SK-N-SH treated with all-trans-retinoic acid at 6 μM for 48 hours (cell line): ENCODE results near the gene FGF6.

ENCODE experiments used
- ATAC-seq: fragments of 200-7000 bp; cut with Tn5 transposase; 3 replicates; pipeline ENCODE4 v1.9.1; 2020; ENCODE audit warnings: mild to moderate bottlenecking, moderate library complexity
- ARNTL ChIP-seq: fragments of 450-650 bp; formaldehyde crosslinking; IDR thresholded peaks from 2 replicates; pipeline ENCODE4 v1.5.0; 2020; ENCODE audit warnings: low read depth, mild to moderate bottlenecking, moderate library complexity, borderline replicate concordance
- BACH2 ChIP-seq: fragments of 250-450 bp; sonication (Bioruptor Pico); IDR thresholded peaks from 2 replicates; pipeline ENCODE4 v1.9.0; 2021; ENCODE audit warnings: mild to moderate bottlenecking, borderline replicate concordance
- CSDC2 ChIP-seq: fragments of 250-450 bp; sonication (Bioruptor Pico); IDR thresholded peaks from 2 replicates; pipeline ENCODE4 v1.5.0; 2020; ENCODE audit warnings: mild to moderate bottlenecking, moderate library complexity
- CSRNP3 ChIP-seq: fragments of 250-450 bp; sonication (Bioruptor Pico); IDR thresholded peaks from 2 replicates; pipeline ENCODE4 v1.5.1; 2021; ENCODE audit warnings: mild to moderate bottlenecking, moderate library complexity
- ESRRG ChIP-seq: fragments of 250-450 bp; sonication (Bioruptor Pico); IDR thresholded peaks from 2 replicates; pipeline ENCODE4 v1.6.1; 2021; ENCODE audit warnings: mild to moderate bottlenecking
- GLIS3 ChIP-seq: fragments of 250-450 bp; sonication (Bioruptor Pico); IDR thresholded peaks from 2 replicates; pipeline ENCODE4 v1.5.0; 2020; ENCODE audit warnings: mild to moderate bottlenecking, moderate library complexity
- ISL1 ChIP-seq: fragments of 250-450 bp; sonication (Bioruptor Pico); IDR thresholded peaks from 2 replicates; pipeline ENCODE4 v2.1.2; 2022; ENCODE audit warnings: mild to moderate bottlenecking, moderate library complexity
- OSR1 ChIP-seq: fragments of 250-450 bp; sonication (Bioruptor Pico); IDR thresholded peaks from 2 replicates; pipeline ENCODE4 v1.8.0; 2022; ENCODE audit warnings: moderate library complexity, mild to moderate bottlenecking, inconsistent platforms
- PATZ1 ChIP-seq: fragments of 250-450 bp; sonication (Bioruptor Pico); IDR thresholded peaks from 2 replicates; pipeline ENCODE4 v1.8.0; 2020; ENCODE audit warnings: mild to moderate bottlenecking, moderate library complexity, borderline replicate concordance
- POU6F1 ChIP-seq: fragments of 250-450 bp; sonication (Bioruptor Pico); IDR thresholded peaks from 2 replicates; pipeline ENCODE4 v1.8.0; 2021; ENCODE audit warnings: low read depth, mild to moderate bottlenecking, moderate library complexity, borderline replicate concordance
- PPARA ChIP-seq: fragments of 250-450 bp; sonication (Bioruptor Pico); IDR thresholded peaks from 2 replicates; pipeline ENCODE4 v1.5.0; 2020; ENCODE audit warnings: mild to moderate bottlenecking, borderline replicate concordance
- RARB ChIP-seq: fragments of 250-450 bp; sonication (Bioruptor Pico); IDR thresholded peaks from 2 replicates; pipeline ENCODE4 v1.8.0; 2021; ENCODE audit warnings: mild to moderate bottlenecking, moderate library complexity
- TCF4 ChIP-seq: fragments of 250-450 bp; sonication (Bioruptor Pico); IDR thresholded peaks from 2 replicates; pipeline ENCODE4 v1.8.0; 2021; ENCODE audit warnings: mild to moderate bottlenecking, moderate library complexity, borderline replicate concordance
- TOX ChIP-seq: fragments of 250-450 bp; sonication (Bioruptor Pico); IDR thresholded peaks from 2 replicates; pipeline ENCODE4 v1.8.0; 2021; ENCODE audit warnings: mild to moderate bottlenecking, moderate library complexity, borderline replicate concordance
- TSHZ2 ChIP-seq: fragments of 250-450 bp; sonication (Bioruptor Pico); IDR thresholded peaks from 2 replicates; pipeline ENCODE4 v1.5.0; 2020; ENCODE audit warnings: mild to moderate bottlenecking, moderate library complexity
- ZC3H10 ChIP-seq: fragments of 250-450 bp; sonication (Bioruptor Pico); IDR thresholded peaks from 2 replicates; pipeline ENCODE4 v1.5.1; 2021; ENCODE audit warnings: mild to moderate bottlenecking, moderate library complexity
- ZFP3 ChIP-seq: fragments of 250-450 bp; sonication (Bioruptor Pico); IDR thresholded peaks from 2 replicates; pipeline ENCODE4 v1.5.0; 2020; ENCODE audit warnings: mild to moderate bottlenecking, moderate library complexity
- ZFP30 ChIP-seq: fragments of 450-650 bp; formaldehyde crosslinking; IDR thresholded peaks from 2 replicates; pipeline ENCODE4 v1.5.0; 2022; ENCODE audit warnings: mild to moderate bottlenecking, moderate library complexity
- ZNF565 ChIP-seq: fragments of 450-650 bp; formaldehyde crosslinking; conservative IDR thresholded peaks from 2 replicates; pipeline ENCODE4 v1.5.0; 2020; ENCODE audit warnings: low read depth, mild to moderate bottlenecking, moderate library complexity
- ZNF70 ChIP-seq: fragments of 450-650 bp; formaldehyde crosslinking; IDR thresholded peaks from 2 replicates; pipeline ENCODE4 v1.5.0; 2020; ENCODE audit warnings: mild to moderate bottlenecking, moderate library complexity
- ZNF8 ChIP-seq: fragments of 450-650 bp; formaldehyde crosslinking; IDR thresholded peaks from 2 replicates; pipeline ENCODE4 v1.5.0; 2020; ENCODE audit warnings: mild to moderate bottlenecking, moderate library complexity

FGF6 gene

GRCh38 chr12:4472046-4472445, 26.4 kb upstream of the FGF6 start:
- TF ChIP-seq ZC3H10 (CRISPR knock-in tag) (no peak), ZNF565 (no peak), TOX (no peak), POU6F1 (CRISPR knock-in tag) (no peak), TSHZ2 (CRISPR knock-in tag) (no peak), BACH2 (no peak), CSRNP3 (CRISPR knock-in tag) (no peak), ESRRG (CRISPR knock-in tag) (no peak), ISL1 (CRISPR knock-in tag) (no peak), GLIS3 (CRISPR knock-in tag) (no peak), ZFP30 (CRISPR knock-in tag) (no peak), ZFP3 (CRISPR knock-in tag) (no peak), CSDC2 (no peak), ZNF8 (CRISPR knock-in tag) (no peak), ZNF70 (CRISPR knock-in tag) (no peak), PPARA (no peak)
- ATAC-seq = no peak

- no peak for TF ChIP-seq POU6F1 (CRISPR knock-in tag)
- TF ChIP-seq PATZ1 (CRISPR knock-in tag) = no peak
- TF ChIP-seq OSR1 (CRISPR knock-in tag) = no peak
- no peak for TF ChIP-seq ZFP3 (CRISPR knock-in tag)
- TF ChIP-seq ISL1 (CRISPR knock-in tag) = no peak
- TF ChIP-seq, all 23 proteins: peak for 0
Observed at GRCh38 chr12:4471256-4471655, 25.6 kb upstream of the FGF6 start.

GRCh38 chr12:4468994-4469393, 23.4 kb upstream of the FGF6 start:
- no peak for ATAC-seq
- TF ChIP-seq ARNTL (no peak), BACH2 (no peak)

More at GRCh38 chr12:4471256-4471655, 25.6 kb upstream of the FGF6 start:
- no peak for ATAC-seq

GRCh38 chr12:4460761-4461160, 15.1 kb upstream of the FGF6 start:
- no peak for ATAC-seq
- TF ChIP-seq ZNF70 (CRISPR knock-in tag) = no peak
- no peak for TF ChIP-seq GLIS3 (CRISPR knock-in tag)
- TF ChIP-seq PATZ1 (CRISPR knock-in tag) = no peak
- no peak for TF ChIP-seq RARB (CRISPR knock-in tag)
- TF ChIP-seq CSRNP3 (CRISPR knock-in tag) = no peak
- no peak for TF ChIP-seq ZNF8 (CRISPR knock-in tag)
- TF ChIP-seq TSHZ2 (CRISPR knock-in tag) = no peak
- no peak for TF ChIP-seq TOX
- TF ChIP-seq TCF4 (CRISPR knock-in tag) = no peak
- TF ChIP-seq ZC3H10 (CRISPR knock-in tag) = no peak
- TF ChIP-seq ZFP3 (CRISPR knock-in tag) = no peak
